NCI-H345 treated with DMSO at 0.1 percent for 48 hours (cell line): ENCODE results near the gene ALAS1.
A peak's percentile ranks its signal among the peaks of the same experiment; 100 is the strongest.

Source experiments
- DNase-seq: peaks from one replicate; lab custom pipeline; 2025; ENCODE audit not compliant: unreplicated experiment; lab: John Stamatoyannopoulos, UW

Gene ALAS1

GRCh38 chr3:52233968-52234367 lies 36.0 kb downstream of the ALAS1 start:
- no peak for DNase-seq

- DNase-seq: no peak
Observed at GRCh38 chr3:52234516-52235447, 36.8 kb downstream of the ALAS1 start.

- no peak for DNase-seq
Observed at GRCh38 chr3:52236424-52236886, 38.5 kb downstream of the ALAS1 start.

- no peak for DNase-seq
Observed at GRCh38 chr3:52237006-52237656, 39.2 kb downstream of the ALAS1 start.

- DNase-seq: no peak
Observed at GRCh38 chr3:52237657-52238172, 39.8 kb downstream of the ALAS1 start.

- no peak for DNase-seq
Observed at GRCh38 chr3:52238193-52238760, 40.3 kb downstream of the ALAS1 start.

- peak; percentile 29 for DNase-seq
Observed at GRCh38 chr3:52238761-52239701, 41.1 kb downstream of the ALAS1 start, which contains the start of gene TWF2. TWF2 (minus strand) TSS chr3:52239158; CDS start chr3:52239016, 142 bp downstream.

GRCh38 chr3:52240059-52240885 lies 42.3 kb downstream of the ALAS1 start:
- peak; percentile 13 for DNase-seq

GRCh38 chr3:52240886-52241370 lies 43.0 kb downstream of the ALAS1 start:
- DNase-seq: peak; percentile 8

- DNase-seq: no peak
Observed at GRCh38 chr3:52242039-52242438, 44.1 kb downstream of the ALAS1 start.

- no peak for DNase-seq
Observed at GRCh38 chr3:52243791-52244628, 46.0 kb downstream of the ALAS1 start.

GRCh38 chr3:52245322-52246263 lies 47.6 kb downstream of the ALAS1 start, which contains the start of gene PPM1M:
PPM1M (plus strand) TSS chr3:52245759; CDS start chr3:52245825, 66 bp downstream.
- DNase-seq: no peak

GRCh38 chr3:52246264-52246620 lies 48.3 kb downstream of the ALAS1 start:
- DNase-seq: no peak

- DNase-seq: no peak
Observed at GRCh38 chr3:52246728-52247408, 48.9 kb downstream of the ALAS1 start.

- DNase-seq: no peak
Observed at GRCh38 chr3:52247409-52248164, 49.6 kb downstream of the ALAS1 start.

- DNase-seq: no peak
Observed at GRCh38 chr3:52248165-52248541, 50.2 kb downstream of the ALAS1 start.
